ENCODE data around the gene ZDHHC14. TPM values are rescaled to one million over a fixed set of nuclear protein-coding genes. Genes with fewer than 3 reads are reported as not detected.

Gene ZDHHC14
- total RNA-seq, 2 experiments from 2014 or later: 1.3 to 1.6 TPM

DNA sequence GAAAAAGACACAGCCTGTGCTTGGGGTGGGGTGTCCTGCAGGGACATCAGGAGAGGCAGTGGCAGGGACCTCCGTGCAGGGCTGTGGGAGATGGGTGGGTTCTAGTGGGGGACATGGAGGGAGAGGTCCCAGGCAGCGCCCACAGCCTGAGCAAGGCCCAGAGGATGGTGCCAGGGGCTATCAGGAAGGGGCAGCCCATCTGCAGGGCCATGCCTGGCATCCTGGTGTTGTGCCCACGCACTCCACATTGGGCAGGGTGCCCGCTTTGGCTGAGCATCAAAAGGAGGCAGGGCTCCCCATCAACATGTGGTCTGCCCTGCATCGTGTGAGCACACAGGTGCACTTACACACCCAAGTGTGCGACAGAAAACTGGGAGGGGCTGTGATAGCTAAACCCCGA, 257.8 kb downstream of the ZDHHC14 start:
- intact Hi-C loops (cut with DNase I, micrococcal nuclease): no loop called here
- Mint-ChIP-seq H3K27ac (no peak overlapping the region), H3K4me3 (no peak overlapping the region), H3K27me3 (no peaks in the 10 kb centered on the region), H3K9me3 (no peaks in the 10 kb centered on the region), H3K4me1 (ENCODE audit: low read depth) (no peaks in the 10 kb centered on the region), H3K36me3 (ENCODE audit: low read depth) (no peaks in the 10 kb centered on the region)
- no peak overlapping the region for H3K4me3 ChIP-seq (ENCODE audit: low read length)
- TF ChIP-seq, protein P1, sequence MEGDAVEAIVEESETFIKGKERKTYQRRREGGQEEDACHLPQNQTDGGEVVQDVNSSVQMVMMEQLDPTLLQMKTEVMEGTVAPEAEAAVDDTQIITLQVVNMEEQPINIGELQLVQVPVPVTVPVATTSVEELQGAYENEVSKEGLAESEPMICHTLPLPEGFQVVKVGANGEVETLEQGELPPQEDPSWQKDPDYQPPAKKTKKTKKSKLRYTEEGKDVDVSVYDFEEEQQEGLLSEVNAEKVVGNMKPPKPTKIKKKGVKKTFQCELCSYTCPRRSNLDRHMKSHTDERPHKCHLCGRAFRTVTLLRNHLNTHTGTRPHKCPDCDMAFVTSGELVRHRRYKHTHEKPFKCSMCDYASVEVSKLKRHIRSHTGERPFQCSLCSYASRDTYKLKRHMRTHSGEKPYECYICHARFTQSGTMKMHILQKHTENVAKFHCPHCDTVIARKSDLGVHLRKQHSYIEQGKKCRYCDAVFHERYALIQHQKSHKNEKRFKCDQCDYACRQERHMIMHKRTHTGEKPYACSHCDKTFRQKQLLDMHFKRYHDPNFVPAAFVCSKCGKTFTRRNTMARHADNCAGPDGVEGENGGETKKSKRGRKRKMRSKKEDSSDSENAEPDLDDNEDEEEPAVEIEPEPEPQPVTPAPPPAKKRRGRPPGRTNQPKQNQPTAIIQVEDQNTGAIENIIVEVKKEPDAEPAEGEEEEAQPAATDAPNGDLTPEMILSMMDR (IDR thresholded peaks at IDR 0.05): no peak
- H3K36me3 ChIP-seq (ENCODE audit: insufficient read depth, low read length): no peaks in the 10 kb centered on the region
- ATAC-seq (ENCODE audit: poor library complexity): no peak
- no peaks in the 10 kb centered on the region for H3K4me1 ChIP-seq (ENCODE audit: insufficient read depth, low read length)
- ChIA-PET POLR2A (no interaction called here), CTCF (no interaction called here)
- H3K27ac ChIP-seq (ENCODE audit: low read depth in 1 of 2, low read length in 2 of 2): no peak overlapping the region
- H3K9me3 ChIP-seq (ENCODE audit: control insufficient read depth in 1 of 2, insufficient read depth in 1 of 2, low read length in 2 of 2): no peaks in the 10 kb centered on the region
- H3K27me3 ChIP-seq (ENCODE audit: control insufficient read depth in 1 of 2, insufficient read depth in 2 of 2, low read length in 2 of 2): no peaks in the 10 kb centered on the region
- DNase-seq: no peak

DNA sequence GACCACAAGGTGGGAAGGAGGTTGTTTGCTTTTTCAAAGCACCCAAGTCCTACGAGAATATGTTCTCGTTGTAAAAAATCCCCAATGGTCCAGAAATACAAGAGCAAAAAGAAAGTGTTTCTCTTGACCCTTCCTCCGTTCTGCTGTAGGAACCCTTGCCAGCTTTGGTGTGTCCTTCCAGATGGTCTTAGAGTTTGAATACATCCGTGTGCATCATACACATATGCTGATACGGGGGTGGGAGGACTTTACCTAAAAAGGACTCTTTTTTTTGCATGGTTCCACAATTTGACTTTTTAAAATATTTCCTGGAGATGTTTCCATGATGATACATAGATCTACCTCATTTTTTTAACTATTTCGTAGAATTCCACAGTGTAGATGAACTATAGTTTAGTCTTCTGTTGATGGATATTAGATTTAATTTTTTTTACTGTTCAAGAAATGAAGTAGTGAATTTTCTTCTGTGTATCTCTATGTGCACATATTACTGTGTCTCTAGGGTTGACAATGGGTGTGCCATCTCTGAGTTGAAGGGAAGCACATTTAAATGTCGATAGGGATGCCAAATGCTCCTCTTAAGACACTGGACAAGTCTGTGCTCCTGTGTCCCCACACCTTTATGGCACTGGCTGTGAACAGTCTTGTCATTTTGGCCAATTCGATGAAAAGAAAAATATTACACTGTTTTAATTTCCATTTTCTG, 259.9 kb downstream of the ZDHHC14 start:
- Histone ChIP-seq H3K4me1 (ENCODE audit: insufficient read depth, low read length) (no peaks in the 10 kb centered on the region), H3K27me3 (ENCODE audit: control insufficient read depth in 1 of 2, insufficient read depth in 2 of 2, low read length in 2 of 2) (no peaks in the 10 kb centered on the region), H3K4me3 (ENCODE audit: low read length) (no peak overlapping the region), H3K9me3 (ENCODE audit: control insufficient read depth in 1 of 2, insufficient read depth in 1 of 2, low read length in 2 of 2) (no peaks in the 10 kb centered on the region), H3K27ac (ENCODE audit: low read depth in 1 of 2, low read length in 2 of 2) (no peak overlapping the region), H3K36me3 (ENCODE audit: insufficient read depth, low read length) (no peaks in the 10 kb centered on the region)
- no peak overlapping the region for H3K4me3 Mint-ChIP-seq
- ChIA-PET CTCF (no interaction called here), POLR2A (no interaction called here)
- ATAC-seq (ENCODE audit: poor library complexity): no peak
- H3K4me1 Mint-ChIP-seq (ENCODE audit: low read depth): no peaks in the 10 kb centered on the region
- intact Hi-C loops (cut with DNase I, micrococcal nuclease): no loop called here
- H3K36me3 Mint-ChIP-seq (ENCODE audit: low read depth): no peaks in the 10 kb centered on the region
- H3K27me3 Mint-ChIP-seq: no peaks in the 10 kb centered on the region
- DNase-seq: no peak
- no peak overlapping the region for H3K27ac Mint-ChIP-seq
- TF ChIP-seq, protein P1 (IDR thresholded peaks at IDR 0.05): no peak
- H3K9me3 Mint-ChIP-seq: no peaks in the 10 kb centered on the region

DNA sequence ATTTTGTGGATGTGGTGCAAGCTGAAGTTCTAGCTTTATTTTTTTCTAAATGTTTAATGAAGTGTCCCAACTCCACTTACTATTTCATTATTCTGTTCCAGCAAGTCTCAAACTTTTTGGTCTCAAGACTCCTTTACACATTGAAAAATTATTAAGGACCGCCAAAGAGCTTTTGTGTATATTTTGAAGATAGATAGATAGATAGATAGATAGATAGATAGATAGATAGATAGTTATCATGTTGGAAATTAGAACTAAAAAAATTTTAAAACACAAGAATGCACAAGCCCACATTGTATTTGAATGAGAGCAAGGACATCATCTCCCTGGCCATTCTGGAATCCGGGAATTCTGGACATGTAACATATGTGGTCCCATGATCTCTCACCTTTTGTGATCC, 260.8 kb downstream of the ZDHHC14 start:
- H3K27me3 ChIP-seq (ENCODE audit: control insufficient read depth in 1 of 2, insufficient read depth in 2 of 2, low read length in 2 of 2): no peaks in the 10 kb centered on the region
- H3K9me3 Mint-ChIP-seq: no peaks in the 10 kb centered on the region
- H3K27ac ChIP-seq (ENCODE audit: low read depth in 1 of 2, low read length in 2 of 2): no peak overlapping the region
- H3K4me1 ChIP-seq (ENCODE audit: insufficient read depth, low read length): no peaks in the 10 kb centered on the region
- TF ChIP-seq, protein P1 (IDR thresholded peaks at IDR 0.05): no peak
- no peaks in the 10 kb centered on the region for H3K36me3 ChIP-seq (ENCODE audit: insufficient read depth, low read length)
- no peaks in the 10 kb centered on the region for H3K36me3 Mint-ChIP-seq (ENCODE audit: low read depth)
- POLR2A ChIA-PET: no interaction called here
- H3K27ac Mint-ChIP-seq: no peak overlapping the region
- no peaks in the 10 kb centered on the region for H3K27me3 Mint-ChIP-seq
- no peak overlapping the region for H3K4me3 ChIP-seq (ENCODE audit: low read length)
- H3K4me1 Mint-ChIP-seq (ENCODE audit: low read depth): no peaks in the 10 kb centered on the region
- H3K4me3 Mint-ChIP-seq: no peak overlapping the region
- intact Hi-C loops (cut with DNase I, micrococcal nuclease): no loop called here
- ATAC-seq (ENCODE audit: poor library complexity): no peak
- DNase-seq: no peak
- H3K9me3 ChIP-seq (ENCODE audit: control insufficient read depth in 1 of 2, insufficient read depth in 1 of 2, low read length in 2 of 2): no peaks in the 10 kb centered on the region
- CTCF ChIA-PET: no interaction called here
